Activated CD4-positive, alpha-beta T cell treated with anti-CD3 and anti-CD28 coated beads for 1 hour (primary cell): ENCODE measurements around the gene PMM1.

ENCODE experiments used
- DNase-seq: peaks from one replicate; pipeline ENCODE4 v3.0.0-alpha.2; 2020

Gene PMM1

GRCh38 chr22:41534219-41534618 lies 55.4 kb downstream of the PMM1 start:
- no peak for DNase-seq

GRCh38 chr22:41532908-41533825 lies 56.5 kb downstream of the PMM1 start:
- peak; percentile 48 for DNase-seq

GRCh38 chr22:41531715-41532477 lies 57.7 kb downstream of the PMM1 start:
- DNase-seq, result no peak

GRCh38 chr22:41530890-41531714 lies 58.5 kb downstream of the PMM1 start:
- DNase-seq, result no peak

GRCh38 chr22:41528938-41529561 lies 60.6 kb downstream of the PMM1 start:
- DNase-seq, result no peak

- DNase-seq, result no peak
Observed at GRCh38 chr22:41528132-41528766, 61.4 kb downstream of the PMM1 start.
